Transverse colon (tissue), 4 donors: ENCODE data around the gene STRAP. TPM values are rescaled to one million over a fixed set of nuclear protein-coding genes. Genes with fewer than 3 reads are reported as not detected.
"Not testable (repeated sequence)": the region's sequence is repeated elsewhere in the genome, so short reads cannot be mapped to it uniquely, and the experiment has no call there.

Experiments used
- DNase-seq: peaks from one replicate; pipeline ENCODE4 v3.0.0-alpha.2; 2019
- H3K27ac ChIP-seq, 4 donors: fragments of 200-600 bp; sonication (generic); 2 replicates each; pipeline ENCODE4 v1.5.1; 2016 to 2018; ENCODE audit warnings: inconsistent platforms in 4 of 4
- H3K27me3 ChIP-seq: fragments of 200-600 bp; sonication (generic); 2 replicates; pipeline ENCODE4 v1.5.1; 2017; ENCODE audit warnings: inconsistent platforms
- H3K36me3 ChIP-seq, 4 donors: fragments of 200-600 bp; sonication (generic); 2 replicates each; pipeline ENCODE4 v1.5.1; 2017 to 2019; ENCODE audit warnings: inconsistent platforms in 4 of 4
- H3K4me1 ChIP-seq, 4 donors: fragments of 200-600 bp; sonication (generic); 2 replicates each; pipeline ENCODE4 v1.5.1; 2017 to 2020; ENCODE audit warnings: inconsistent platforms in 4 of 4
- H3K4me3 ChIP-seq, 4 donors: fragments of 200-600 bp; sonication (generic); 1 replicate in 1 of 4; 2 replicates in 3 of 4; pipeline versions ENCODE4 v1.5.1 to v1.6.1; 2017 to 2019; ENCODE audit warnings: inconsistent platforms in 4 of 4
- H3K9me3 ChIP-seq, 2 donors: fragments of 200-600 bp; sonication (generic); 2 replicates each; pipeline ENCODE4 v1.5.1; 2017 to 2019; ENCODE audit warnings: inconsistent platforms in 2 of 2
- EP300 ChIP-seq: sonication (generic); formaldehyde crosslinking; IDR thresholded peaks from one replicate; pipeline ENCODE4 v1.6.1; 2017; ENCODE audit warnings: antibody characterized with exemption, low read depth
- POLR2A ChIP-seq: fragments of 450-650 bp; IDR thresholded peaks from one replicate; pipeline ENCODE4 v1.6.1; 2016; ENCODE audit warnings: antibody characterized with exemption, mild to moderate bottlenecking, moderate library complexity
- POLR2AphosphoS5 ChIP-seq, 3 donors: sonication (generic); formaldehyde crosslinking; IDR thresholded peaks; one replicate each; pipeline ENCODE4 v1.6.1; 2016; ENCODE audit warnings: antibody characterized with exemption in 3 of 3
- WGBS, 2 donors: methylation state at CpG; one replicate each; pipeline ENCODE4 v1.1.5; 2018; ENCODE audit warnings: low coverage in 1 of 2; 5-methylcytosine and 5-hydroxymethylcytosine counted together
- in situ Hi-C, 4 donors: fragments of 200-750 bp; cut with MboI; loops; one replicate each; pipeline versions ENCODE4 v1.15.0 to v1.15.1; 2017; ENCODE audit warnings: low sequenced_read_pairs in 3 of 4, low pct_ligation_motif_present in 1 of 4, low pct_unique_long_range_greater_than_20kb in 1 of 4
- intact Hi-C: fragments of 100-400 bp; cut with DNase I; formaldehyde crosslinking; loops from one replicate; pipeline ENCODE4 v1.15.1; 2023; ENCODE audit warnings: low total_unique reads
- total RNA-seq, 4 donors: library from RNA; depleted of rRNA; stranded (reverse); fragments of >200 nt; gene quantifications; one replicate each; pipeline ENCODE4 v1.1.0, GENCODE V29; 2016
- TF ChIP-seq, protein P1 (sequence below), 5 experiments: fragments of 200-600 bp in 3 of 5; fragments of 450-650 bp in 2 of 5; sonication (generic) in 3 of 5; IDR thresholded peaks; 1 replicate in 2 of 5; 2 replicates in 3 of 5; pipeline ENCODE4 v1.5.1; 2016 to 2017; ENCODE audit warnings: antibody characterized with exemption in 5 of 5, inconsistent platforms in 3 of 5, mild to moderate bottlenecking in 2 of 5, moderate library complexity in 1 of 5

Gene STRAP
- total RNA-seq, 4 donors from 2014 or later = 39.3 to 78.6 (median 48.6) TPM

DNA sequence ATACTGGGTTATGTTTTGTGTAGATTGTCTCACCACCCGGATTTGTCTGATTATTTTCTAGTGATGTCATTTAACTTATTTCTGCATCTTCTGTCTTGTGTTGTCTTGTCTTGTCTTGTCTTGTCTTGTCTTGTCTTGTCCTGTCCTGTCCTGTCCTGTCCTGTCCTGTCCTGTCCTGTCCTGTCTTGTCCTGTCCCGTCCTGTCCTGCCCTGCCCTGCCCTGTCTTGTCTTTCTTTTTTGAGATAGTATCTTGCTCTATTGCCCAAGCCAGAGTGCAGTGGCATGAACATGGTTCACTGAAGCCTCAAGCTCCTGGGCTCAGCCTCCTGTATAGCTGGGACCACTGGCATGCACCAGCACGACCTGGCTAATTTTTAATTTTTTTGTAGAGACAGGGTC lies 54.6 kb downstream of the STRAP start:
- Histone ChIP-seq H3K36me3 (peaks cover 0 to 4% (median 0%) of the 10 kb centered on the region in 4 donors), H3K4me3 (no peak overlapping the region), H3K27ac (no peak overlapping the region), H3K27me3 (no peaks in the 10 kb centered on the region), H3K4me1 (no peaks in the 10 kb centered on the region), H3K9me3 (peaks cover 0 to 8% of the 10 kb centered on the region in 2 donors)
- no peak for DNase-seq
- intact Hi-C loops = no loop called here
- 80 to 81% methylated on average over 3 of the region's 3 CpGs for WGBS, 2 donors
- TF ChIP-seq EP300 = no peak
- TF ChIP-seq, protein P1, sequence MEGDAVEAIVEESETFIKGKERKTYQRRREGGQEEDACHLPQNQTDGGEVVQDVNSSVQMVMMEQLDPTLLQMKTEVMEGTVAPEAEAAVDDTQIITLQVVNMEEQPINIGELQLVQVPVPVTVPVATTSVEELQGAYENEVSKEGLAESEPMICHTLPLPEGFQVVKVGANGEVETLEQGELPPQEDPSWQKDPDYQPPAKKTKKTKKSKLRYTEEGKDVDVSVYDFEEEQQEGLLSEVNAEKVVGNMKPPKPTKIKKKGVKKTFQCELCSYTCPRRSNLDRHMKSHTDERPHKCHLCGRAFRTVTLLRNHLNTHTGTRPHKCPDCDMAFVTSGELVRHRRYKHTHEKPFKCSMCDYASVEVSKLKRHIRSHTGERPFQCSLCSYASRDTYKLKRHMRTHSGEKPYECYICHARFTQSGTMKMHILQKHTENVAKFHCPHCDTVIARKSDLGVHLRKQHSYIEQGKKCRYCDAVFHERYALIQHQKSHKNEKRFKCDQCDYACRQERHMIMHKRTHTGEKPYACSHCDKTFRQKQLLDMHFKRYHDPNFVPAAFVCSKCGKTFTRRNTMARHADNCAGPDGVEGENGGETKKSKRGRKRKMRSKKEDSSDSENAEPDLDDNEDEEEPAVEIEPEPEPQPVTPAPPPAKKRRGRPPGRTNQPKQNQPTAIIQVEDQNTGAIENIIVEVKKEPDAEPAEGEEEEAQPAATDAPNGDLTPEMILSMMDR (IDR thresholded peaks at IDR 0.05) = no peak
- TF ChIP-seq POLR2AphosphoS5 (IDR thresholded peaks at IDR 0.05) = no peak
- no peak for TF ChIP-seq POLR2A
- in situ Hi-C loops = no loop called here

GRCh38 chr12:15937902-15938301 lies 55.7 kb downstream of the STRAP start:
- in situ Hi-C loops = no loop called here

DNA sequence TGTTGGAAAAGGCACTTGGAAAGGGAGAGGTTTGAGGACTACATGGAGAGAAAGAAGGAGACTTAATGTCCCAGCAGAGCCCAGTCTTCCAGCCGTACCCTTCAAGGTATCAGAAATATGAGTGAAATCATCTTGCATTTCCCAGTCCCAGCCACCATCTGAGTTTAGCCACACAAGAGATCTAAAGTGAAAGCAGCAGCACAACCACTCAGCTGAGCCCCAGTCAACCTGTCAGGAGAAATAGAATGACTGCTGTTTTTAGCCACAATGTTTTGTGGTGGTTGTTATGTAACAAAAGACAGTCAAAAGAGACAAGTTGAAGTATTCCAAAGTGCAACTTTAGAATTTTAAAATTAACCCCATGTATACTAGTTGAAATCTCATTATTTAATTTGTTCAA lies 56.9 kb downstream of the STRAP start:
- no peak for TF ChIP-seq POLR2AphosphoS5 (IDR thresholded peaks at IDR 0.05)
- TF ChIP-seq, protein P1 (IDR thresholded peaks at IDR 0.05) = no peak
- TF ChIP-seq POLR2A = no peak
- no peak for TF ChIP-seq EP300
- Histone ChIP-seq H3K27me3 (no peaks in the 10 kb centered on the region), H3K4me3 (no peak overlapping the region), H3K27ac (no peak overlapping the region), H3K4me1 (no peaks in the 10 kb centered on the region), H3K36me3 (peaks cover 0 to 4% (median 0%) of the 10 kb centered on the region in 4 donors), H3K9me3 (peaks cover 0 to 8% of the 10 kb centered on the region in 2 donors)
- intact Hi-C loops = no loop called here
- 100% methylated on average over 1 of the region's 1 CpG; no CpG with 5 or more reads in 1 of the 2 donors for WGBS, 2 donors
- no peak for DNase-seq
- in situ Hi-C loops = no loop called here

More at GRCh38 chr12:15937902-15938301, 55.7 kb downstream of the STRAP start:
- intact Hi-C loops = no loop called here
- peaks cover 0 to 4% (median 0%) of the 10 kb centered on the region in 4 donors for H3K36me3 ChIP-seq
- no peak for DNase-seq
- TF ChIP-seq POLR2AphosphoS5 (IDR thresholded peaks at IDR 0.05) = no peak
- TF ChIP-seq EP300 = no peak
- TF ChIP-seq, protein P1 (IDR thresholded peaks at IDR 0.05) = no peak
- no peak for TF ChIP-seq POLR2A
- H3K27me3 ChIP-seq = no peaks in the 10 kb centered on the region
- H3K27ac ChIP-seq = no peak overlapping the region
- no peak overlapping the region for H3K4me3 ChIP-seq
- peaks cover 0 to 8% of the 10 kb centered on the region in 2 donors for H3K9me3 ChIP-seq
- H3K4me1 ChIP-seq = no peaks in the 10 kb centered on the region

GRCh38 chr12:15942475-15942874 lies 60.3 kb downstream of the STRAP start:
- no peak overlapping the region for H3K27ac ChIP-seq
- in situ Hi-C loops = no loop called here
- WGBS, 2 donors = 60 to 94% methylated on average over 1 to 5 of the region's 5 CpGs

GRCh38 chr12:15943519-15943918 lies 61.3 kb downstream of the STRAP start:
- H3K27me3 ChIP-seq, intact Hi-C loops, H3K9me3 ChIP-seq, DNase-seq, in situ Hi-C loops, H3K4me1 ChIP-seq, H3K4me3 ChIP-seq, H3K27ac ChIP-seq, H3K36me3 ChIP-seq: not testable (repeated sequence)
- 96% methylated on average over 3 to 5 of the region's 5 CpGs for WGBS, 2 donors

More at GRCh38 chr12:15942475-15942874, 60.3 kb downstream of the STRAP start:
- H3K4me3 ChIP-seq = no peak overlapping the region
- H3K36me3 ChIP-seq = peaks cover 0 to 4% (median 0%) of the 10 kb centered on the region in 4 donors
- H3K27me3 ChIP-seq = no peaks in the 10 kb centered on the region
- TF ChIP-seq, protein P1 (IDR thresholded peaks at IDR 0.05) = no peak
- TF ChIP-seq EP300 = no peak
- TF ChIP-seq POLR2A = no peak
- TF ChIP-seq POLR2AphosphoS5 (IDR thresholded peaks at IDR 0.05) = no peak
- DNase-seq = no peak
- intact Hi-C loops = no loop called here
- no peaks in the 10 kb centered on the region for H3K4me1 ChIP-seq
- H3K9me3 ChIP-seq = peaks cover 0 to 8% of the 10 kb centered on the region in 2 donors

- intact Hi-C loops, DNase-seq, H3K4me3 ChIP-seq, H3K4me1 ChIP-seq, H3K9me3 ChIP-seq, in situ Hi-C loops, H3K27ac ChIP-seq, H3K27me3 ChIP-seq, H3K36me3 ChIP-seq: not testable (repeated sequence)
- WGBS, 2 donors = 96 to 98% methylated on average over 10 of the region's 10 CpGs
These were observed 66.3 kb downstream of the STRAP start for GRCh38 chr12:15948461-15948860.
